Sigmoid colon (tissue), 4 donors: Measurements from ENCODE around the gene LIMA1.

ENCODE experiments used
- CTCF ChIP-seq, 4 experiments: fragments of 450-650 bp in 3 of 4; fragments of 200-600 bp in 1 of 4; IDR thresholded peaks; one replicate each; pipeline ENCODE4 v1.5.1; 2016 to 2019; ENCODE audit warnings: antibody characterized with exemption in 4 of 4, mild to moderate bottlenecking in 3 of 4, moderate library complexity in 2 of 4
- EP300 ChIP-seq, 4 donors: sonication (generic); formaldehyde crosslinking; IDR thresholded peaks; one replicate each; pipeline ENCODE4 v1.6.1; 2017; ENCODE audit warnings: antibody characterized with exemption in 4 of 4
- POLR2A ChIP-seq, 2 donors: fragments of 450-650 bp; IDR thresholded peaks; one replicate each; pipeline ENCODE4 v1.6.1; 2016; ENCODE audit warnings: antibody characterized with exemption in 2 of 2, mild to moderate bottlenecking in 2 of 2, moderate library complexity in 2 of 2
- POLR2AphosphoS5 ChIP-seq, 4 donors: sonication (generic); formaldehyde crosslinking; IDR thresholded peaks; one replicate each; pipeline ENCODE4 v1.6.1; 2017; ENCODE audit warnings: antibody characterized with exemption in 4 of 4

GRCh38 chr12:50215033-50215432 lies 68.3 kb downstream of the LIMA1 start:
- no peak for TF ChIP-seq POLR2A (IDR thresholded peaks at IDR 0.05)
- no peak for TF ChIP-seq CTCF (IDR thresholded peaks at IDR 0.05)
- no peak for TF ChIP-seq POLR2AphosphoS5 (IDR thresholded peaks at IDR 0.05)
- TF ChIP-seq EP300 (IDR thresholded peaks at IDR 0.05), result no peak
